T1000 (cell line): ENCODE measurements around the gene WBP1.
"Not testable (repeated sequence)": the region's sequence is repeated elsewhere in the genome, so short reads cannot be mapped to it uniquely, and the experiment has no call there.

Source experiments
- DNase-seq: peaks from one replicate; lab custom pipeline; 2025; ENCODE audit warnings: mixed read lengths; lab: John Stamatoyannopoulos, UW

WBP1 gene

GRCh38 chr2:74458132-74458937 is at the start of gene WBP1:
TSS of gene WBP1 (plus strand) at chr2:74458438. CDS start at chr2:74458603, 165 bp downstream.
- peak; percentile 99 for DNase-seq

- no peak for DNase-seq
Measured at GRCh38 chr2:74413001-74413698, 45.1 kb upstream of the WBP1 start.

GRCh38 chr2:74414441-74414840 is 43.8 kb upstream of the WBP1 start:
- DNase-seq, result no peak

- DNase-seq, result no peak
Measured at GRCh38 chr2:74414881-74415761, 43.1 kb upstream of the WBP1 start.

GRCh38 chr2:74415762-74416395 is 42.4 kb upstream of the WBP1 start:
- DNase-seq, result no peak

- no peak for DNase-seq
Measured at GRCh38 chr2:74416778-74417177, 41.5 kb upstream of the WBP1 start.

- no peak for DNase-seq
Measured at GRCh38 chr2:74417197-74417596, 41.0 kb upstream of the WBP1 start.

GRCh38 chr2:74417763-74418162 is 40.5 kb upstream of the WBP1 start:
- DNase-seq, result no peak

- no peak for DNase-seq
Measured at GRCh38 chr2:74418312-74418711, 39.9 kb upstream of the WBP1 start.

- no peak for DNase-seq
Measured at GRCh38 chr2:74419345-74419744, 38.9 kb upstream of the WBP1 start.

- no peak for DNase-seq
Measured at GRCh38 chr2:74420006-74420405, 38.2 kb upstream of the WBP1 start.

GRCh38 chr2:74420443-74421103 is 37.7 kb upstream of the WBP1 start:
- not testable (repeated sequence) for DNase-seq

GRCh38 chr2:74421221-74421870 is 36.9 kb upstream of the WBP1 start, which contains the start of the genes C2orf81 and WDR54:
TSS of gene C2orf81 (minus strand) at chr2:74421619. CDS start at chr2:74421560, 59 bp downstream.
TSS of gene WDR54 (plus strand) at chr2:74421730. CDS start at chr2:74422154, 424 bp downstream.
- peak; percentile 90 for DNase-seq

- no peak for DNase-seq
Measured at GRCh38 chr2:74423231-74424095, 34.8 kb upstream of the WBP1 start.

GRCh38 chr2:74424139-74424992 is 33.9 kb upstream of the WBP1 start:
- DNase-seq, result no peak

- no peak for DNase-seq
Measured at GRCh38 chr2:74424995-74425406, 33.2 kb upstream of the WBP1 start.

- DNase-seq, result no peak
Measured at GRCh38 chr2:74425523-74425922, 32.7 kb upstream of the WBP1 start.

GRCh38 chr2:74426181-74426758 is 32.0 kb upstream of the WBP1 start:
- no peak for DNase-seq
